Ishikawa (cell line): ENCODE data around the gene STRADA.

Experiments
- CEBPB ChIP-seq: IDR thresholded peaks from 2 replicates; pipeline ENCODE4 v1.6.1; 2012
- CREB1 ChIP-seq: IDR thresholded peaks from 2 replicates; pipeline ENCODE4 v1.6.1; 2012; ENCODE audit warnings: low read depth
- EGR1 ChIP-seq: IDR thresholded peaks from 2 replicates; pipeline ENCODE4 v1.6.1; 2012
- EP300 ChIP-seq: IDR thresholded peaks from 2 replicates; pipeline ENCODE4 v1.6.1; 2012; ENCODE audit warnings: borderline replicate concordance
- FOXM1 ChIP-seq: IDR thresholded peaks from 2 replicates; pipeline ENCODE4 v1.6.1; 2012; ENCODE audit warnings: low read depth, borderline replicate concordance
- NFIC ChIP-seq: IDR thresholded peaks from 2 replicates; pipeline ENCODE4 v1.6.1; 2012
- RAD21 ChIP-seq: IDR thresholded peaks from 2 replicates; pipeline ENCODE4 v1.6.1; 2012; ENCODE audit warnings: low read depth
- TAF1 ChIP-seq: IDR thresholded peaks from 2 replicates; pipeline ENCODE4 v1.6.1; 2012; ENCODE audit warnings: low read depth, mild to moderate bottlenecking
- TCF12 ChIP-seq: IDR thresholded peaks from 2 replicates; pipeline ENCODE4 v1.6.1; 2012; ENCODE audit warnings: low read depth
- TEAD4 ChIP-seq: IDR thresholded peaks from 2 replicates; pipeline ENCODE4 v1.6.1; 2012
- YY1 ChIP-seq: IDR thresholded peaks from 2 replicates; pipeline ENCODE4 v1.6.1; 2012; ENCODE audit warnings: low read depth
- ZBTB7A ChIP-seq: IDR thresholded peaks from 2 replicates; pipeline ENCODE4 v1.6.1; 2012; ENCODE audit warnings: low read depth
- TF ChIP-seq, protein P1 (sequence below): IDR thresholded peaks from 2 replicates; pipeline ENCODE4 v1.6.1; 2012
- TF ChIP-seq, protein P2 (sequence below): IDR thresholded peaks from 2 replicates; pipeline ENCODE4 v1.6.1; 2012; ENCODE audit warnings: low read depth, mild to moderate bottlenecking
- TF ChIP-seq, protein P3 (sequence below): IDR thresholded peaks from 2 replicates; pipeline ENCODE4 v1.6.1; 2012

STRADA gene

DNA sequence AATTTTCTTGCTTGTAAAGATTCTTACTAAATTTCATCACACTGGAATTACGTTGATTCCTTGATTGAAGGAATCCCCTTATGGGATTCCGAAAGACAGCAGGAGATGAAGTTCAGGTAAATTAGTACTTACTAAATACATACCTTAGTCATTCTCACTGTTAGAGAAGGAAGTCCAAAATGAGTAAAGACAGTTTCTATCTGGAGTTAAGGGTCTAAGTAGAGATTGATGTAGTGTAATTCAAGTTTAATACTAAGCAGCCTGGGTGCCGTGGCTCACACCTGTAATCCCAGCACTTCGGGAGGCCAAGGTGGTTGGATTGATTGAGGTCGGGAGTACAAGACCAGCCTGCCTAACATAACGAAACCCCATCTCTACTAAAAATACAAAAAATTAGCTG, 41.9 kb upstream of the STRADA start:
- TF ChIP-seq RAD21 (no peak), YY1 (no peak), CREB1 (no peak), FOXM1 (no peak), NFIC (no peak), EGR1 (no peak), ZBTB7A (no peak), EP300 (no peak)
- TF ChIP-seq, protein P1, sequence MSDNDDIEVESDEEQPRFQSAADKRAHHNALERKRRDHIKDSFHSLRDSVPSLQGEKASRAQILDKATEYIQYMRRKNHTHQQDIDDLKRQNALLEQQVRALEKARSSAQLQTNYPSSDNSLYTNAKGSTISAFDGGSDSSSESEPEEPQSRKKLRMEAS, result no peak
- TF ChIP-seq, protein P2, sequence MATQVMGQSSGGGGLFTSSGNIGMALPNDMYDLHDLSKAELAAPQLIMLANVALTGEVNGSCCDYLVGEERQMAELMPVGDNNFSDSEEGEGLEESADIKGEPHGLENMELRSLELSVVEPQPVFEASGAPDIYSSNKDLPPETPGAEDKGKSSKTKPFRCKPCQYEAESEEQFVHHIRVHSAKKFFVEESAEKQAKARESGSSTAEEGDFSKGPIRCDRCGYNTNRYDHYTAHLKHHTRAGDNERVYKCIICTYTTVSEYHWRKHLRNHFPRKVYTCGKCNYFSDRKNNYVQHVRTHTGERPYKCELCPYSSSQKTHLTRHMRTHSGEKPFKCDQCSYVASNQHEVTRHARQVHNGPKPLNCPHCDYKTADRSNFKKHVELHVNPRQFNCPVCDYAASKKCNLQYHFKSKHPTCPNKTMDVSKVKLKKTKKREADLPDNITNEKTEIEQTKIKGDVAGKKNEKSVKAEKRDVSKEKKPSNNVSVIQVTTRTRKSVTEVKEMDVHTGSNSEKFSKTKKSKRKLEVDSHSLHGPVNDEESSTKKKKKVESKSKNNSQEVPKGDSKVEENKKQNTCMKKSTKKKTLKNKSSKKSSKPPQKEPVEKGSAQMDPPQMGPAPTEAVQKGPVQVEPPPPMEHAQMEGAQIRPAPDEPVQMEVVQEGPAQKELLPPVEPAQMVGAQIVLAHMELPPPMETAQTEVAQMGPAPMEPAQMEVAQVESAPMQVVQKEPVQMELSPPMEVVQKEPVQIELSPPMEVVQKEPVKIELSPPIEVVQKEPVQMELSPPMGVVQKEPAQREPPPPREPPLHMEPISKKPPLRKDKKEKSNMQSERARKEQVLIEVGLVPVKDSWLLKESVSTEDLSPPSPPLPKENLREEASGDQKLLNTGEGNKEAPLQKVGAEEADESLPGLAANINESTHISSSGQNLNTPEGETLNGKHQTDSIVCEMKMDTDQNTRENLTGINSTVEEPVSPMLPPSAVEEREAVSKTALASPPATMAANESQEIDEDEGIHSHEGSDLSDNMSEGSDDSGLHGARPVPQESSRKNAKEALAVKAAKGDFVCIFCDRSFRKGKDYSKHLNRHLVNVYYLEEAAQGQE, result no peak

DNA sequence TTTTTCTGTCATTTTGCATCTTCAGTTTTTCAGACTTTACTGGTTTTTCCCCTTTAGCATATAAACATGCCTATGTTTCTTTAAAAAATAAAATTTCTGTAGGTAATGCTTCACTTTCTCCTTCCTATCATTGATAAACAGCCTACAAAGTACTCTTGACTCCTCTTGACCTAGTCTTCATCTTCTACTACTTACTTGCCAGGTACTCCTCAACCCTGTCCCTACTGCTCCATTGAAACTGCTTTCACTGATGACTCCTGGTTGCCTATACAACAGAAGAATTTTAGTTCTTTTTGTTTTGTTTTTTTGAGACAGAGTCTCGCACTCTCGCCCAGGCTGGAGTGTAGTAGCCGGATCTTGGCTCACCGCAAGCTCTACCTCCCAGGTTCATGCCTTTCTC, 39.3 kb upstream of the STRADA start:
- TF ChIP-seq TAF1 (no peak), EP300 (no peak), RAD21 (no peak), YY1 (no peak)
- TF ChIP-seq, protein P3, sequence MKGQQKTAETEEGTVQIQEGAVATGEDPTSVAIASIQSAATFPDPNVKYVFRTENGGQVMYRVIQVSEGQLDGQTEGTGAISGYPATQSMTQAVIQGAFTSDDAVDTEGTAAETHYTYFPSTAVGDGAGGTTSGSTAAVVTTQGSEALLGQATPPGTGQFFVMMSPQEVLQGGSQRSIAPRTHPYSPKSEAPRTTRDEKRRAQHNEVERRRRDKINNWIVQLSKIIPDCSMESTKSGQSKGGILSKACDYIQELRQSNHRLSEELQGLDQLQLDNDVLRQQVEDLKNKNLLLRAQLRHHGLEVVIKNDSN, result no peak

DNA sequence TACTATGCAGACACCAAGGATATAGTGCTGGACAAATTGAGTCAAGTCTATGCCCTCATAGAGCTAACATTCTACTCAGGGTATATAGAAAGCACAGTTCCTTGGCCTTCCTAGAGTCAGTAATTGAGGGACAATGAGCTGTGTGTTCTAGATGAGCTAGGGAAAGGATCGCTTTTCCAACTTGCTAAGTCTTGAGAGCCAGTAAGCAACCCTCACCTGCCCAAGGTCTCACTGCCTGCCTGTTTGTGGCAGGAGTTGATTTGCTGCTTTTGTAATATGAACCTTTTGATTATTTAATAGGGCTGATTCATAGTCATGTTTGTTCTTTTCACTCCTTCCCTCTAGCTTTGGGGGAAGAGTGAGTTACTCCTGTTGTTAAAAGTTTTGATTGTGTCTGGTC, 38.9 kb upstream of the STRADA start:
- TF ChIP-seq TEAD4 (no peak), EP300 (no peak), CREB1 (no peak), EGR1 (no peak), TCF12 (no peak), YY1 (no peak), TAF1 (no peak), NFIC (no peak), RAD21 (no peak), CEBPB (no peak), FOXM1 (no peak), ZBTB7A (no peak)
- TF ChIP-seq, protein P3, result no peak
- TF ChIP-seq, protein P2, result no peak
- TF ChIP-seq, protein P1, result no peak

DNA sequence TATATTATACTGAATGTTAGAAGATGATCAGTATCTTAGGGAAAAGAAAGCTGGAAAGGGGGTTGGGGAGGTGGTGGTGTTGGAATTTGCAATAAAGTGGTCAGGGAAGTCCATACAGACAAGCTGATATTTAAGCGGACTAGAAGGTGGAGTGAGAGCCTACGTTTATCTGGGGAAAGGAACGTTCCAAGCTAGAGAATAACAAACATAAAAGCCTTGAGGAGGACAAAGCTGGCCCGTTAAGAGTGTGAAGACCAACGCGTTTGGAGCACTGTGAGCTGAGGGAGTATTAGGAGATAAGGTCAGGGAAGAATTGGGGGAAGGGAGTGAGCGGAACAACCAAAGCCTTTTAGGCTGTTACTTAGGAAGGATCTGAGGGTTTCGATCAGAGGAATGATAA, 33.8 kb upstream of the STRADA start:
- TF ChIP-seq CEBPB (no peak), TCF12 (no peak), YY1 (no peak), TAF1 (no peak), EGR1 (no peak), NFIC (no peak), RAD21 (no peak), FOXM1 (no peak), ZBTB7A (no peak), CREB1 (no peak), TEAD4 (no peak)
- TF ChIP-seq, protein P2, result no peak
- TF ChIP-seq, protein P3, result no peak
- TF ChIP-seq, protein P1, result no peak
